ENCODE data around the gene LSS.

The LSS gene

GRCh38 chr21:46165098-46165497, 63.5 kb downstream of the LSS start:
- no peak for DNase-seq

- no peak for DNase-seq
These were observed 65.2 kb downstream of the LSS start for GRCh38 chr21:46163380-46163779.

- no peak for DNase-seq
These were observed 66.7 kb downstream of the LSS start for GRCh38 chr21:46161633-46162592.

- peak in 1 of 2 experiments; percentile 38 for DNase-seq
These were observed 67.5 kb downstream of the LSS start for GRCh38 chr21:46160907-46161632.

GRCh38 chr21:46160657-46160906, 68.0 kb downstream of the LSS start:
- no peak for DNase-seq

GRCh38 chr21:46159841-46160656, 68.5 kb downstream of the LSS start:
- DNase-seq = no peak

- no peak for DNase-seq
These were observed 69.2 kb downstream of the LSS start for GRCh38 chr21:46159390-46159789.

GRCh38 chr21:46158666-46159300, 69.8 kb downstream of the LSS start:
- no peak for DNase-seq

GRCh38 chr21:46157987-46158451, 70.6 kb downstream of the LSS start:
- DNase-seq = no peak

GRCh38 chr21:46157396-46157986, 71.1 kb downstream of the LSS start:
- DNase-seq = no peak

- no peak for DNase-seq
These were observed 71.9 kb downstream of the LSS start for GRCh38 chr21:46156678-46157077.

GRCh38 chr21:46156378-46156645, 72.3 kb downstream of the LSS start:
- DNase-seq = no peak

- DNase-seq = no peak
These were observed 72.8 kb downstream of the LSS start, which contains the start of gene FTCD for GRCh38 chr21:46155514-46156377. Gene FTCD (minus strand): TSS chr21:46155579. CDS start chr21:46155523, 56 bp downstream.

GRCh38 chr21:46154955-46155513, 73.5 kb downstream of the LSS start:
- no peak for DNase-seq

GRCh38 chr21:46154155-46154954, 74.2 kb downstream of the LSS start:
- no peak for DNase-seq

GRCh38 chr21:46153247-46154154, 75.1 kb downstream of the LSS start:
- DNase-seq = peak in 1 of 2 experiments; percentile 50

GRCh38 chr21:46152927-46153246, 75.7 kb downstream of the LSS start:
- DNase-seq = no peak

- DNase-seq = no peak
These were observed 76.3 kb downstream of the LSS start for GRCh38 chr21:46151989-46152926.
